ENCODE measurements around the gene NUP214. TPM values are rescaled to one million over a fixed set of nuclear protein-coding genes. Genes with fewer than 3 reads are reported as not detected.
"Not testable (repeated sequence)": the region's sequence is repeated elsewhere in the genome, so short reads cannot be mapped to it uniquely, and the experiment has no call there.

The NUP214 gene
- total RNA-seq, 4 donors from 2014 or later = 25.8 to 68.2 (median 36.9) TPM

DNA sequence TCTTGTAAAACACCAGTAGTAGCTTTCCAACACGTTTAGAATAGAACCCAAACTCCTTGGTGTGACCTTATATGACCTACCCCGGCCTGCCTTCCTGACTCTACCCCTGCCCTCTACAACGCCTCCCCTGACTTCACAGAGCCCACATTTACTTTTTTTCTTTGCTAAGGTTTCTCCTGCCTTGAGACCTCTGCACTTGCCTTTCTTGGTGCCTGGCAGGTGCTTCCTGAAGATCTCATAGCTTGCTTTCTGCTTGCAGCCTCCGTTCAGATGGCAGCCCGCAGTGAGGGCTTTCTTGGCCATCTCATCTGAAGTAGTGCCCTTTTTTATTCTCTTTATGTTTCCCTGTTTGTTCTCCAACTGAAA lies 24.3 kb downstream of the NUP214 start:
- H3K4me1 ChIP-seq = no peaks in the 10 kb centered on the region
- H3K27me3 ChIP-seq = no peaks in the 10 kb centered on the region
- ATAC-seq = no peak
- H3K4me3 ChIP-seq = no peak overlapping the region
- no peak overlapping the region for H3K27ac ChIP-seq
- 44 to 56% methylated on average over 4 to 5 of the region's 5 CpGs for WGBS, 2 donors (ENCODE audit: low coverage in 1 of 2)
- H3K9me3 ChIP-seq = no peaks in the 10 kb centered on the region
- TF ChIP-seq POLR2A (IDR thresholded peaks at IDR 0.05) (no peak), POLR2AphosphoS5 (IDR thresholded peaks at IDR 0.05) (no peak), EP300 (IDR thresholded peaks at IDR 0.05) (no peak)
- TF ChIP-seq, protein P1, sequence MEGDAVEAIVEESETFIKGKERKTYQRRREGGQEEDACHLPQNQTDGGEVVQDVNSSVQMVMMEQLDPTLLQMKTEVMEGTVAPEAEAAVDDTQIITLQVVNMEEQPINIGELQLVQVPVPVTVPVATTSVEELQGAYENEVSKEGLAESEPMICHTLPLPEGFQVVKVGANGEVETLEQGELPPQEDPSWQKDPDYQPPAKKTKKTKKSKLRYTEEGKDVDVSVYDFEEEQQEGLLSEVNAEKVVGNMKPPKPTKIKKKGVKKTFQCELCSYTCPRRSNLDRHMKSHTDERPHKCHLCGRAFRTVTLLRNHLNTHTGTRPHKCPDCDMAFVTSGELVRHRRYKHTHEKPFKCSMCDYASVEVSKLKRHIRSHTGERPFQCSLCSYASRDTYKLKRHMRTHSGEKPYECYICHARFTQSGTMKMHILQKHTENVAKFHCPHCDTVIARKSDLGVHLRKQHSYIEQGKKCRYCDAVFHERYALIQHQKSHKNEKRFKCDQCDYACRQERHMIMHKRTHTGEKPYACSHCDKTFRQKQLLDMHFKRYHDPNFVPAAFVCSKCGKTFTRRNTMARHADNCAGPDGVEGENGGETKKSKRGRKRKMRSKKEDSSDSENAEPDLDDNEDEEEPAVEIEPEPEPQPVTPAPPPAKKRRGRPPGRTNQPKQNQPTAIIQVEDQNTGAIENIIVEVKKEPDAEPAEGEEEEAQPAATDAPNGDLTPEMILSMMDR (IDR thresholded peaks at IDR 0.05) = no peak
- H3K36me3 ChIP-seq = peaks cover 3 to 100% of the 10 kb centered on the region in 2 donors

DNA sequence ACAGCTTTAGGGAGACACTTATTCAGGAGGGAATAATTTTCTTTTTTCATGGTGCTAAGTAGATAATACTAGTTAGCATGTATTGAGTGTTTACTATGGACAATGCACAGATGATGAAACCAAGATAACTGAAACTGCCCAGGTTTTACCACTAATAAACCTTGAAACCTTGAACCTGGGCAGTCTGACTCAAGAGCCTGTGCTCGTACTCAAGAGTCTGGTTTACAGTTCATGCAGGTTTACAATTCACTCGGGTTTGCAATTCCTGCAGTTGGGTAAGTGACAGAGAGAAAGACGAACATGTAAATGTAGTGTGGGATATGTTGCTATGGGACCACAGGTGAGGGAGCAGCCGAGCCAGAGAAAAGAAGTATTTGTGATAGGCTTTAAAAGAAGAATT lies 28.2 kb downstream of the NUP214 start:
- Histone ChIP-seq H3K27ac (no peak overlapping the region), H3K27me3 (no peaks in the 10 kb centered on the region), H3K9me3 (no peaks in the 10 kb centered on the region), H3K4me1 (no peaks in the 10 kb centered on the region), H3K4me3 (no peak overlapping the region), H3K36me3 (peaks cover 3 to 100% of the 10 kb centered on the region in 2 donors)
- TF ChIP-seq POLR2AphosphoS5 (IDR thresholded peaks at IDR 0.05) (no peak), EP300 (IDR thresholded peaks at IDR 0.05) (no peak), POLR2A (IDR thresholded peaks at IDR 0.05) (no peak)
- TF ChIP-seq, protein P1 (IDR thresholded peaks at IDR 0.05) = no peak
- no peak for ATAC-seq
- 75 to 86% methylated on average over 3 to 4 of the region's 4 CpGs for WGBS, 2 donors (ENCODE audit: low coverage in 1 of 2)

DNA sequence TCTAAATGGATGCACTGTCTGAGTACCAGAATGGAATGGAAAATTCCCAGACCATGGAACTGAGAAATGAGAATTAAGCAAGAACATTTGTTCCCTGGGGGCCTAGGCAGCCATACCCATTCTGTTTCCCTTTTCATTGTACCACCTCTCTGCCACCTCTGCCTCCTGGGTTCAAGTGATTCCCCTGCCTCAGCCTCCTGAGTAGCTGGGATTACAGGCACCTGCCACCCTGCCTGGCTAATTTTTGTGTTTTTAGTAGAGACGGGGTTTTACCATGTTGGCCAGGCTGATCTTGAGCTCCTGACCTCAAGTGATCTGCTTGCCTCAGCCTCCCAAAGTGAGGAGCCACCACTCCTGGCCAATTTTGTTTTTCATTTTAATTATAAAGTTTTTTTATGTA lies 33.3 kb downstream of the NUP214 start:
- not testable (repeated sequence) for H3K4me1 ChIP-seq, ATAC-seq, H3K9me3 ChIP-seq, H3K4me3 ChIP-seq, H3K27ac ChIP-seq, H3K27me3 ChIP-seq
- WGBS, 2 donors (ENCODE audit: low coverage in 1 of 2) = 67 to 100% methylated on average over 1 of the region's 1 CpG
- peaks cover 10 to 100% of the 10 kb centered on the region in 2 donors for H3K36me3 ChIP-seq

DNA sequence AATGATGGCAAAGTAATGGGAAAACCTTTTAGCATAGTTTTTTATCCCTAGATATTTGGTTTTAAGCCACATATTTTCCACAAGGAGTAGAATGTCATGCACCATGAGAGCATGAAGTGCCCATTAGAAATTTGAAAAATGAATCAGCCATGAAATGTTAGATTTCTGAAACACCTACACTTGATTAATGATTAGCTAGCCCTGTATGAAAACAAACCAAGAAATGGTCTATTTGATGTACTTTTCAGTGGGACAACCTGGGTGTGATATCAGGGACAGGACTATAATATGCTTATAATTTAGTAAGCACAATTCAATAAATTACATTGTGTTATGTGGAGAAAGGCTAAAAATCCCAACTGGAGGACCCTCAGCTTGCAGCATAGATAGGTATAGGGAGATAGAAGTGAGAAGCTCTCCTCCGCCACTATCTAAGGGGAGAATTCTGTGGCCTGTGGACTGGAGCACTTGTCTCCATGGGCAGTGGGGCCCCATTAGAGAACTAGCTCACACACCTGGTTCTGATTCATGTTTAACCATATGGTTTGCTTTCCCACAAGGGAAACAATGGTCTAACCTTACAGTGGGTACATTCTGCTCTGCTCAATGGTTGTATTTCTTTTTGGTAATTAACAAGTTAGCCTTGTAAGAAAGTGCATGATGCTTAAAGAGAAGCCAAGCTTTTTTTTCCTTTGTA lies 35.2 kb downstream of the NUP214 start:
- Histone ChIP-seq H3K4me1 (no peaks in the 10 kb centered on the region), H3K27me3 (no peaks in the 10 kb centered on the region), H3K36me3 (peaks cover 7 to 100% of the 10 kb centered on the region in 2 donors), H3K27ac (no peak overlapping the region), H3K4me3 (no peak overlapping the region), H3K9me3 (no peaks in the 10 kb centered on the region)
- TF ChIP-seq POLR2A (IDR thresholded peaks at IDR 0.05) (no peak), POLR2AphosphoS5 (IDR thresholded peaks at IDR 0.05) (no peak), EP300 (IDR thresholded peaks at IDR 0.05) (no peak)
- TF ChIP-seq, protein P1 (IDR thresholded peaks at IDR 0.05) = no peak
- no peak for ATAC-seq
- WGBS, 2 donors (ENCODE audit: low coverage in 1 of 2) = 100% methylated on average over 1 of the region's 1 CpG; no CpG with 5 or more reads in 1 of the 2 donors

DNA sequence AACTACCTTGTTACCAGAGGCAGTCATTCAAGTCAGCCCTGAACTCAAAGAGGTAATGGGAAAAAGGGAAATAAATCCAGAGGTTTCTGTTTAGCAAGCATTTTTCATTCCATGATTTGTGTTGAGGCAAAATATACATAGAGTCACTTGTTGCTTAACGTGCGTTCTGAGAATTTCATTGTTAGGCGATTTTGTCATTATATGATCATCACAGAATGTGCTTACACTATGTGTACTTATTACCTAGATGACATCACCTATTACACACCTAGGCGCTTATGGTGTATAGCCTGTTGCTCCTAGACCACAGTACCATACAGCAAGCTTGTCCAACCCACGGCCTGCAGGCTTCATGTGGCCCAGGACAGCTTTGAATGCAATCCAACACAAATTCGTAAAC lies 36.2 kb downstream of the NUP214 start:
- H3K4me1 ChIP-seq = no peaks in the 10 kb centered on the region
- no peak for ATAC-seq
- TF ChIP-seq POLR2A (IDR thresholded peaks at IDR 0.05) (no peak), POLR2AphosphoS5 (IDR thresholded peaks at IDR 0.05) (no peak), EP300 (IDR thresholded peaks at IDR 0.05) (no peak)
- TF ChIP-seq, protein P1 (IDR thresholded peaks at IDR 0.05) = no peak
- 85 to 91% methylated on average over 6 of the region's 6 CpGs for whole genome bisulfite sequencing, 2 donors (ENCODE audit: low coverage in 1 of 2)
- H3K4me3 ChIP-seq = no peak overlapping the region
- H3K27me3 ChIP-seq = no peaks in the 10 kb centered on the region
- peaks cover 10 to 98% of the 10 kb centered on the region in 2 donors for H3K36me3 ChIP-seq
- H3K27ac ChIP-seq = no peak overlapping the region
- H3K9me3 ChIP-seq = no peaks in the 10 kb centered on the region

All from gastroesophageal sphincter (tissue), 4 donors.